Nephron (organoid): ENCODE data around the gene HDC.

Experiments used
- H3K27ac Mint-ChIP-seq, 3 experiments: 2 replicates each; pipeline ENCODE4 v1.8.0; 2020; ENCODE audit warnings: mixed read lengths in 3 of 3, mild to moderate bottlenecking in 2 of 3, moderate library complexity in 1 of 3
- H3K27me3 Mint-ChIP-seq: 2 replicates; pipeline ENCODE4 v1.8.0; 2021; ENCODE audit warnings: low read depth, mild to moderate bottlenecking, moderate library complexity, mixed read lengths
- H3K36me3 Mint-ChIP-seq: 2 replicates; pipeline ENCODE4 v1.8.0; 2020; ENCODE audit warnings: low read depth, mixed read lengths
- H3K4me1 Mint-ChIP-seq: 2 replicates; pipeline ENCODE4 v1.8.0; 2020; ENCODE audit warnings: mixed read lengths
- H3K4me3 Mint-ChIP-seq, 3 experiments: 2 replicates each; pipeline ENCODE4 v1.8.0; 2020; ENCODE audit warnings: mild to moderate bottlenecking in 3 of 3, mixed read lengths in 3 of 3, moderate library complexity in 2 of 3
- H3K9me3 Mint-ChIP-seq: 2 replicates; pipeline ENCODE4 v1.8.0; 2020; ENCODE audit warnings: mixed read lengths
- CTCF ChIP-seq, 3 experiments: fragments of 200-600 bp; sonication (generic); IDR thresholded peaks; one replicate each; pipeline ENCODE4 v1.5.0; 2021; ENCODE audit warnings: antibody characterized with exemption in 3 of 3; ENCODE audit not compliant: unreplicated experiment in 3 of 3

Gene HDC

GRCh38 chr15:50202003-50202402, 63.5 kb downstream of the HDC start:
- Mint-ChIP-seq H3K36me3 (no peaks in the 10 kb centered on the region), H3K4me3 (no peak overlapping the region), H3K27ac (no peak overlapping the region), H3K9me3 (no peaks in the 10 kb centered on the region), H3K4me1 (no peaks in the 10 kb centered on the region), H3K27me3 (no peaks in the 10 kb centered on the region)
- TF ChIP-seq CTCF (IDR thresholded peaks at IDR 0.05; ENCODE audit: unreplicated experiment in 3 of 3) = no peak

- Mint-ChIP-seq H3K27ac (peak overlapping the region in 1 of 3 experiments; percentile 80), H3K27me3 (peaks cover 2% of the 10 kb centered on the region), H3K4me1 (no peaks in the 10 kb centered on the region), H3K9me3 (no peaks in the 10 kb centered on the region), H3K4me3 (no peak overlapping the region), H3K36me3 (no peaks in the 10 kb centered on the region)
- TF ChIP-seq CTCF (IDR thresholded peaks at IDR 0.05; ENCODE audit: unreplicated experiment in 3 of 3) = no peak
Measured at GRCh38 chr15:50192926-50193620, 72.5 kb downstream of the HDC start.

GRCh38 chr15:50192164-50192563, 73.4 kb downstream of the HDC start:
- Mint-ChIP-seq H3K4me3 (no peak overlapping the region), H3K36me3 (no peaks in the 10 kb centered on the region), H3K9me3 (no peaks in the 10 kb centered on the region), H3K4me1 (no peaks in the 10 kb centered on the region), H3K27me3 (peaks cover 4% of the 10 kb centered on the region), H3K27ac (peak overlapping the region in 1 of 3 experiments; percentile 15)
- TF ChIP-seq CTCF (IDR thresholded peaks at IDR 0.05; ENCODE audit: unreplicated experiment in 3 of 3) = no peak
